Prostate gland (tissue), 2 donors: ENCODE measurements around the gene DCK. TPM values are rescaled to one million over a fixed set of nuclear protein-coding genes. Genes with fewer than 3 reads are reported as not detected.
"Not testable (repeated sequence)": the region's sequence is repeated elsewhere in the genome, so short reads cannot be mapped to it uniquely, and the experiment has no call there.

Experiments
- DNase-seq: peaks from one replicate; pipeline ENCODE4 v3.0.0-alpha.2; 2019; ENCODE audit warnings: low spot score
- H3K27ac ChIP-seq, 2 donors: fragments of 200-600 bp; sonication (generic); 2 replicates each; pipeline ENCODE4 v1.5.1; 2017 to 2019
- H3K27me3 ChIP-seq: fragments of 200-600 bp; sonication (generic); replicated peaks from 2 replicates; pipeline ENCODE4 v1.5.1; 2019; ENCODE audit not compliant: insufficient read depth
- H3K36me3 ChIP-seq, 2 donors: fragments of 200-600 bp; sonication (generic); 1 replicate in 1 of 2; 2 replicates in 1 of 2; pipeline versions ENCODE4 v1.5.1 to v1.8.1; 2017 to 2019
- H3K4me1 ChIP-seq: fragments of 200-600 bp; sonication (generic); replicated peaks from 2 replicates; pipeline ENCODE4 v1.5.1; 2019
- H3K4me3 ChIP-seq, 2 donors: fragments of 200-600 bp; sonication (generic); 2 replicates each; pipeline ENCODE4 v1.5.1; 2017 to 2019
- H3K9me3 ChIP-seq: fragments of 200-600 bp; sonication (generic); 2 replicates; pipeline ENCODE4 v1.5.1; 2017
- POLR2A ChIP-seq: fragments of 450-650 bp; IDR thresholded peaks from one replicate; pipeline ENCODE4 v1.6.1; 2016; ENCODE audit warnings: antibody characterized with exemption, mild to moderate bottlenecking
- POLR2AphosphoS5 ChIP-seq: sonication (generic); formaldehyde crosslinking; IDR thresholded peaks from one replicate; pipeline ENCODE4 v1.6.1; 2017; ENCODE audit warnings: antibody characterized with exemption
- WGBS: methylation state at CpG from one replicate; pipeline ENCODE4 v1.1.5; 2018; 5-methylcytosine and 5-hydroxymethylcytosine counted together
- intact Hi-C: fragments of 100-400 bp; cut with DNase I; formaldehyde crosslinking; loops from one replicate; pipeline ENCODE4 v1.14.2; 2022
- total RNA-seq, 2 donors: library from RNA; depleted of rRNA; stranded (reverse); fragments of >200 nt; gene quantifications; one replicate each; pipeline ENCODE4 v1.1.0, GENCODE V29; 2016
- TF ChIP-seq, protein P1 (sequence below), 4 experiments: fragments of 200-600 bp in 2 of 4; fragments of 450-650 bp in 2 of 4; sonication (generic) in 2 of 4; IDR thresholded peaks; 1 replicate in 3 of 4; 2 replicates in 1 of 4; pipeline ENCODE4 v1.5.1; 2016 to 2019; ENCODE audit warnings: antibody characterized with exemption in 4 of 4, mild to moderate bottlenecking in 2 of 4, moderate library complexity in 2 of 4

The DCK gene
- total RNA-seq, 2 donors from 2014 or later: 14.0 to 17.0 TPM

- Histone ChIP-seq H3K4me1 (no peaks in the 10 kb centered on the region), H3K27me3 (no peaks in the 10 kb centered on the region), H3K36me3 (no peaks in the 10 kb centered on the region), H3K4me3 (no peak overlapping the region), H3K27ac (no peak overlapping the region), H3K9me3 (no peaks in the 10 kb centered on the region)
- TF ChIP-seq, protein P1, sequence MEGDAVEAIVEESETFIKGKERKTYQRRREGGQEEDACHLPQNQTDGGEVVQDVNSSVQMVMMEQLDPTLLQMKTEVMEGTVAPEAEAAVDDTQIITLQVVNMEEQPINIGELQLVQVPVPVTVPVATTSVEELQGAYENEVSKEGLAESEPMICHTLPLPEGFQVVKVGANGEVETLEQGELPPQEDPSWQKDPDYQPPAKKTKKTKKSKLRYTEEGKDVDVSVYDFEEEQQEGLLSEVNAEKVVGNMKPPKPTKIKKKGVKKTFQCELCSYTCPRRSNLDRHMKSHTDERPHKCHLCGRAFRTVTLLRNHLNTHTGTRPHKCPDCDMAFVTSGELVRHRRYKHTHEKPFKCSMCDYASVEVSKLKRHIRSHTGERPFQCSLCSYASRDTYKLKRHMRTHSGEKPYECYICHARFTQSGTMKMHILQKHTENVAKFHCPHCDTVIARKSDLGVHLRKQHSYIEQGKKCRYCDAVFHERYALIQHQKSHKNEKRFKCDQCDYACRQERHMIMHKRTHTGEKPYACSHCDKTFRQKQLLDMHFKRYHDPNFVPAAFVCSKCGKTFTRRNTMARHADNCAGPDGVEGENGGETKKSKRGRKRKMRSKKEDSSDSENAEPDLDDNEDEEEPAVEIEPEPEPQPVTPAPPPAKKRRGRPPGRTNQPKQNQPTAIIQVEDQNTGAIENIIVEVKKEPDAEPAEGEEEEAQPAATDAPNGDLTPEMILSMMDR (IDR thresholded peaks at IDR 0.05): no peak
- 98% methylated on average over 1 of the region's 1 CpG for WGBS
- no peak for DNase-seq
- intact Hi-C loops: no loop called here
Observed at GRCh38 chr4:71027611-71028010, 34.2 kb downstream of the DCK start.

- intact Hi-C loops: no loop called here
- no peaks in the 10 kb centered on the region for H3K9me3 ChIP-seq
- DNase-seq: no peak
- H3K4me1 ChIP-seq: no peaks in the 10 kb centered on the region
- H3K27me3 ChIP-seq: no peaks in the 10 kb centered on the region
- H3K36me3 ChIP-seq: no peaks in the 10 kb centered on the region
- 40% methylated on average over 1 of the region's 1 CpG for WGBS
- no peak for TF ChIP-seq POLR2A
- no peak for TF ChIP-seq POLR2AphosphoS5
- TF ChIP-seq, protein P1 (IDR thresholded peaks at IDR 0.05): no peak
- no peak overlapping the region for H3K27ac ChIP-seq
- H3K4me3 ChIP-seq: no peak overlapping the region
Observed at GRCh38 chr4:71029504-71029903, 36.1 kb downstream of the DCK start.

GRCh38 chr4:71032106-71032505 lies 38.7 kb downstream of the DCK start:
- H3K4me3 ChIP-seq, intact Hi-C loops, H3K27ac ChIP-seq, DNase-seq, H3K27me3 ChIP-seq, H3K9me3 ChIP-seq, H3K36me3 ChIP-seq, H3K4me1 ChIP-seq: not testable (repeated sequence)
- WGBS: 97% methylated on average over 9 of the region's 10 CpGs

DNA sequence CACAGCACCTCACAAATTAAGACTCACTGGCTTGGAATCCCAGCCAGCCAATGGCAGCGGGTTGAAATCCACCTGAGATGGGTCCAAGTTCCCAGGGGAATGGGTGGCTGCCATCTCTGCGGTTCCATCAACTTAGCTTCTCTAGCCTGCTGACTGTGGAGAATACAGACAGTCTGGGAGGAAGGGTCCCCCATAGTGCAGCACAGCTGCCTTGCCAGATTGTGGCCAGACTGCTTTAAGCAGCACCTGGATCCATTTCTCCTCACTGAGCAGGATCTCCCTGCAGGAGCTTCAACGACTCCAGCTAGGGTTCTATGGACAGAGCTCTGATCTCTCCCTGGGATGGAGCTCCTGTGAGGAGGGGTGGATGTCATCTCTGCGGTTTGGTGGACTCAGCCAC lies 51.8 kb downstream of the DCK start:
- Histone ChIP-seq H3K9me3 (no peaks in the 10 kb centered on the region), H3K4me1 (no peaks in the 10 kb centered on the region), H3K27ac (no peak overlapping the region), H3K36me3 (no peaks in the 10 kb centered on the region), H3K4me3 (no peak overlapping the region), H3K27me3 (no peaks in the 10 kb centered on the region)
- DNase-seq: no peak
- intact Hi-C loops: no loop called here
- WGBS: 100% methylated on average over 3 of the region's 4 CpGs
- TF ChIP-seq POLR2A (no peak), POLR2AphosphoS5 (no peak)
- TF ChIP-seq, protein P1 (IDR thresholded peaks at IDR 0.05): no peak

- Histone ChIP-seq H3K36me3 (no peaks in the 10 kb centered on the region), H3K4me1 (no peaks in the 10 kb centered on the region), H3K27me3 (no peaks in the 10 kb centered on the region), H3K9me3 (no peaks in the 10 kb centered on the region), H3K27ac (no peak overlapping the region), H3K4me3 (no peak overlapping the region)
- TF ChIP-seq POLR2A: no peak
- no peak for TF ChIP-seq POLR2AphosphoS5
- TF ChIP-seq, protein P1 (IDR thresholded peaks at IDR 0.05): no peak
- intact Hi-C loops: no loop called here
- WGBS: 77% methylated on average over 5 of the region's 5 CpGs
- DNase-seq: no peak
Observed at GRCh38 chr4:71049395-71049794, 55.9 kb downstream of the DCK start.
